H1 (cell line): ENCODE data around the gene CAMK2A. TPM values are rescaled to one million over a fixed set of nuclear protein-coding genes. Genes with fewer than 3 reads are reported as not detected.

Source experiments
- CTCF ChIA-PET: fragments of 300-600 bp; sonication (Branson Sonifier 250); formaldehyde crosslinking; loops from one replicate; lab custom pipeline; 2021; ENCODE audit not compliant: partially characterized antibody; lab: Charles Lee
- POLR2A ChIA-PET: fragments of 300-600 bp; sonication (Branson Sonifier 250); formaldehyde crosslinking; loops from one replicate; lab custom pipeline; 2021; ENCODE audit warnings: inconsistent platforms; ENCODE audit not compliant: partially characterized antibody; lab: Charles Lee
- DNase-seq, 2 experiments: peaks; one replicate each; pipeline versions ENCODE4 v3.0.0 to v3.0.0-alpha.2; 2010 to 2022; ENCODE audit warnings: low spot score in 2 of 2, low read depth in 1 of 2, mixed read lengths in 1 of 2
- FAIRE-seq: peaks from 2 replicates; lab custom pipeline; 2011; peaks lifted over from hg19 to GRCh38; lab: Jason Lieb, UNC
- H2AFZ ChIP-seq: 2 replicates; pipeline ENCODE4 v1.8.1; 2012; ENCODE audit warnings: low read length, inconsistent platforms
- H2AK5ac ChIP-seq: 2 replicates; pipeline ENCODE4 v1.6.1; 2013; ENCODE audit warnings: low read depth, low read length
- H2BK120ac ChIP-seq: replicated peaks from 2 replicates; pipeline ENCODE3; 2013; ENCODE audit warnings: low read depth, low read length, inconsistent platforms
- H2BK12ac ChIP-seq: 2 replicates; pipeline ENCODE4 v1.6.1; 2013; ENCODE audit warnings: low read depth, low read length
- H2BK15ac ChIP-seq: 2 replicates; pipeline ENCODE4 v1.6.1; 2013; ENCODE audit warnings: low read length
- H2BK20ac ChIP-seq: 2 replicates; pipeline ENCODE4 v1.6.1; 2013; ENCODE audit warnings: low read length
- H2BK5ac ChIP-seq: 2 replicates; pipeline ENCODE4 v1.6.1; 2013; ENCODE audit warnings: low read depth, low read length
- H3K14ac ChIP-seq: 2 replicates; pipeline ENCODE4 v1.6.1; 2013; ENCODE audit warnings: inconsistent platforms; ENCODE audit not compliant: insufficient read length
- H3K18ac ChIP-seq: 2 replicates; pipeline ENCODE4 v1.6.1; 2013; ENCODE audit warnings: low read length; ENCODE audit errors: extremely low read depth
- H3K23ac ChIP-seq: 2 replicates; pipeline ENCODE4 v1.6.1; 2013; ENCODE audit warnings: inconsistent platforms; ENCODE audit not compliant: insufficient read length
- H3K23me2 ChIP-seq: 2 replicates; pipeline ENCODE4 v1.6.1; 2013; ENCODE audit warnings: low read depth, low read length
- H3K27ac ChIP-seq: 2 replicates; pipeline ENCODE4 v1.6.1; 2011; ENCODE audit warnings: low read depth, low read length, inconsistent platforms
- H3K27me3 ChIP-seq, 4 experiments: replicated peaks in 1 of 4; 1 replicate in 1 of 4; 2 replicates in 3 of 4; pipeline versions ENCODE4 v1.6.1 to v1.8.1; 2011 to 2013; ENCODE audit warnings: low read length in 3 of 4, mild to moderate bottlenecking in 3 of 4, inconsistent platforms in 2 of 4, mixed read lengths in 2 of 4, moderate library complexity in 1 of 4; ENCODE audit not compliant: control insufficient read depth in 3 of 4, insufficient read depth in 3 of 4; ENCODE audit errors: extremely low read depth in 1 of 4
- H3K36me3 ChIP-seq, 4 experiments: 2 replicates each; pipeline versions ENCODE4 v1.6.1 to v1.8.1; 2011 to 2013; ENCODE audit warnings: mild to moderate bottlenecking in 4 of 4, low read length in 3 of 4, moderate library complexity in 2 of 4, control low read depth in 1 of 4, inconsistent platforms in 1 of 4; ENCODE audit not compliant: insufficient read depth in 4 of 4, control insufficient read depth in 2 of 4
- H3K4ac ChIP-seq: replicated peaks from 2 replicates; pipeline ENCODE3; 2013; ENCODE audit warnings: low read length, low read depth, mixed read lengths, inconsistent platforms; ENCODE audit not compliant: insufficient read length
- H3K4me1 ChIP-seq, 4 experiments: replicated peaks in 1 of 4; 1 replicate in 1 of 4; 2 replicates in 3 of 4; pipeline versions ENCODE4 v1.6.1 to v1.8.1; 2011 to 2013; ENCODE audit warnings: low read length in 3 of 4, inconsistent platforms in 2 of 4, mixed read lengths in 1 of 4; ENCODE audit not compliant: insufficient read depth in 4 of 4, control insufficient read depth in 3 of 4
- H3K4me2 ChIP-seq, 2 experiments: 2 replicates each; pipeline versions ENCODE4 v1.6.1 to v1.8.1; 2011 to 2013; ENCODE audit warnings: low read depth in 2 of 2, low read length in 2 of 2, control low read depth in 1 of 2, inconsistent platforms in 1 of 2, mild to moderate bottlenecking in 1 of 2; ENCODE audit not compliant: insufficient read depth in 1 of 2
- H3K4me3 ChIP-seq, 4 experiments: fragments of 200-600, 300-600 bp in 1 of 4; sonication (generic), shearing (Covaris generic), sonication (Bioruptor Twin) in 1 of 4; 2 replicates each; pipeline versions ENCODE4 v1.5.1 to v1.8.1; 2011 to 2016; ENCODE audit warnings: low read length in 4 of 4, low read depth in 3 of 4, control low read depth in 2 of 4, inconsistent platforms in 2 of 4, mild to moderate bottlenecking in 2 of 4, mixed read lengths in 1 of 4, moderate library complexity in 1 of 4; ENCODE audit not compliant: insufficient read depth in 2 of 4; ENCODE audit errors: extremely low read depth in 1 of 4
- H3K56ac ChIP-seq: replicated peaks from 2 replicates; pipeline ENCODE3; 2013; ENCODE audit warnings: low read depth, mild to moderate bottlenecking, mixed read lengths, low read length, inconsistent platforms; ENCODE audit not compliant: insufficient read length
- H3K79me1 ChIP-seq: 2 replicates; pipeline ENCODE4 v1.6.1; 2013; ENCODE audit warnings: low read depth, low read length, control low read depth
- H3K79me2 ChIP-seq, 2 experiments: 2 replicates each; pipeline versions ENCODE4 v1.6.1 to v1.8.1; 2012 to 2013; ENCODE audit warnings: low read length in 2 of 2, mild to moderate bottlenecking in 2 of 2, inconsistent platforms in 1 of 2; ENCODE audit not compliant: insufficient read depth in 2 of 2, control insufficient read depth in 1 of 2
- H3K9ac ChIP-seq, 4 experiments: replicated peaks in 1 of 4; 1 replicate in 1 of 4; 2 replicates in 3 of 4; pipeline versions ENCODE4 v1.6.1 to v1.8.1; 2011 to 2013; ENCODE audit warnings: low read depth in 3 of 4, low read length in 3 of 4, control low read depth in 2 of 4, mild to moderate bottlenecking in 2 of 4, moderate library complexity in 2 of 4, inconsistent platforms in 1 of 4; ENCODE audit errors: extremely low read depth in 1 of 4
- H3K9me3 ChIP-seq, 2 experiments: 2 replicates each; pipeline versions ENCODE4 v1.6.1 to v1.8.1; 2012 to 2013; ENCODE audit warnings: mild to moderate bottlenecking in 2 of 2, moderate library complexity in 2 of 2, control low read depth in 1 of 2, inconsistent platforms in 1 of 2, low read depth in 1 of 2, low read length in 1 of 2, mixed read lengths in 1 of 2; ENCODE audit not compliant: insufficient read depth in 2 of 2
- H4K20me1 ChIP-seq, 2 experiments: replicated peaks in 1 of 2; 2 replicates each; pipeline versions ENCODE3 to v1.8.1; 2011 to 2013; ENCODE audit warnings: inconsistent platforms in 2 of 2, low read length in 2 of 2, mild to moderate bottlenecking in 1 of 2; ENCODE audit not compliant: insufficient read depth in 2 of 2, control insufficient read depth in 1 of 2
- H4K5ac ChIP-seq: 2 replicates; pipeline ENCODE4 v1.6.1; 2013; ENCODE audit warnings: low read length, low read depth, mixed read lengths, inconsistent platforms; ENCODE audit not compliant: insufficient read length
- H4K8ac ChIP-seq: 2 replicates; pipeline ENCODE4 v1.8.0; 2013; ENCODE audit warnings: mild to moderate bottlenecking, moderate library complexity, low read length, inconsistent platforms; ENCODE audit not compliant: insufficient read depth; ENCODE audit errors: extremely low read depth
- H4K91ac ChIP-seq: replicated peaks from 2 replicates; pipeline ENCODE3; 2013; ENCODE audit warnings: low read length, mixed read lengths, inconsistent platforms; ENCODE audit not compliant: insufficient read length
- CBX8 ChIP-seq: fragments of 300-800, 300-1000 bp; sonication (generic); IDR thresholded peaks from 2 replicates; pipeline ENCODE4 v1.7.1; 2016; ENCODE audit warnings: low read depth, low read length, borderline replicate concordance
- CHD2 ChIP-seq: IDR thresholded peaks from 2 replicates; pipeline ENCODE4 v1.6.1; 2012; ENCODE audit warnings: low read length, improper control_type of control experiment
- KDM4A ChIP-seq: IDR thresholded peaks from one replicate; pipeline ENCODE4 v1.7.1; 2012; ENCODE audit warnings: low read depth, mild to moderate bottlenecking, moderate library complexity, low read length, inconsistent platforms; ENCODE audit not compliant: severe bottlenecking
- KDM5A ChIP-seq: fragments of 200-600 bp; IDR thresholded peaks from 2 replicates; pipeline ENCODE4 v1.7.1; 2012; ENCODE audit warnings: mild to moderate bottlenecking, low read length, inconsistent platforms, mixed read lengths
- NRF1 ChIP-seq: IDR thresholded peaks from 2 replicates; pipeline ENCODE4 v1.6.1; 2011; ENCODE audit warnings: mild to moderate bottlenecking, low read depth, low read length, improper control_type of control experiment
- PHF8 ChIP-seq: fragments of 200-600 bp; sonication (generic); conservative IDR thresholded peaks from 2 replicates; pipeline ENCODE4 v1.7.1; 2012; ENCODE audit warnings: low read depth, mild to moderate bottlenecking, inconsistent platforms, low read length, moderate library complexity
- SIN3A ChIP-seq, 2 experiments: IDR thresholded peaks in 1 of 2; conservative IDR thresholded peaks in 1 of 2; 2 replicates each; pipeline ENCODE4 v1.6.1; 2011 to 2012; ENCODE audit warnings: low read length in 2 of 2, improper control_type of control experiment in 1 of 2, low read depth in 1 of 2, mild to moderate bottlenecking in 1 of 2
- WGBS, 2 experiments: shearing (Covaris generic) in 1 of 2; methylation state at CpG; one replicate each; pipeline versions ENCODE4 v1.1.6 to v1.1.7; 2013 to 2015; ENCODE audit warnings: low lambda C conversion rate in 2 of 2, mixed read lengths in 2 of 2, inconsistent platforms in 1 of 2, low coverage in 1 of 2, missing lambda C conversion rate in 1 of 2; ENCODE audit not compliant: insufficient replicate concordance in 2 of 2, insufficient coverage in 1 of 2, insufficient read length in 1 of 2; ENCODE audit errors: extremely low coverage in 1 of 2, missing lambda C conversion rate in 1 of 2; 5-methylcytosine and 5-hydroxymethylcytosine counted together
- polyA plus RNA-seq, 7 experiments: library from polyadenylated mRNA; depleted of rRNA in 3 of 7; stranded (reverse) in 5 of 7; unstranded in 2 of 7; fragments of >200 nt in 5 of 7; fragments of 200-250 nt in 2 of 7; gene quantifications; 1 replicate in 5 of 7; 2 replicates in 1 of 7; 4 replicates in 1 of 7; pipeline versions ENCODE4 v1.2.1 to v1.2.3, GENCODE V29; 2011 to 2013; ENCODE audit warnings: missing spikeins in 2 of 7, mixed read lengths in 2 of 7
- total RNA-seq: library from RNA; stranded (reverse); fragmentation: NEBNext Ultra II Directional; extraction: Animal tissue kit (Norgen Biotek cat#: 25700); gene quantifications from 2 replicates; pipeline ENCODE4 v1.2.1, GENCODE V29; 2021
- TF ChIP-seq, protein P1 (sequence below): IDR thresholded peaks from 2 replicates; pipeline ENCODE4 v1.6.1; 2012; ENCODE audit warnings: inconsistent platforms

The CAMK2A gene
- total and polyA plus RNA-seq, 2 of the 8 experiments (the other 6 are each of a cell fraction or from before 2014, with no cell fraction given): 0.20 to 0.28 TPM

DNA sequence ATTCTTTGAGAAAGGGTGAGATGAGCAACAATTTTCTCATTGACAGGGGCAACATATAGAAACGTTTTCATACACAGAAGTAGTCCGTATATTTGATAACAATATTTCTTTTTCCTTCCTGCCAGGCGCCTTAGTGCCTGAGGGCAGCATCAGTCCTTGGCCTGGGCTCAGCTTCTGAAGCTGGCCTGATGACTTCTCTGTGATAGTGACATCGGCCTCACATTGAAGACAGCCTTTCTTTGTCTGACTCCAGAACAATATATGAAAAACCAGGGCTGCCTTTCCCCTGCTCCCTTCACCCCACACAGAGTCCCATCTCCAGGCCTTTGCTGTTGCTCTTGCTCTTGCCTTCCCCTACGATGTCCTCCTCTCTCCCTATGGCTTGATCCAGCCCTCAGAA lies 43.8 kb upstream of the CAMK2A start:
- Histone ChIP-seq H2BK15ac (no peak overlapping the region), H3K56ac (no peak overlapping the region), H3K9ac (no peak overlapping the region), H3K4me2 (no peak overlapping the region), H2AK5ac (no peak overlapping the region), H4K8ac (no peak overlapping the region; the same call in 1 of the 2 replicates), H3K4me1 (peaks cover 0 to 2% (median 0%) of the 10 kb centered on the region in 4 experiments; a peak in 1 of 7 replicates), H3K27ac (no peak overlapping the region), H2BK120ac (no peak overlapping the region), H2BK12ac (no peak overlapping the region), H3K23ac (no peak overlapping the region), H3K23me2 (no peaks in the 10 kb centered on the region), H4K20me1 (no peaks in the 10 kb centered on the region), H3K79me1 (no peaks in the 10 kb centered on the region), H3K79me2 (no peaks in the 10 kb centered on the region), H3K36me3 (no peaks in the 10 kb centered on the region), H3K14ac (no peak overlapping the region), H3K27me3 (no peaks in the 10 kb centered on the region), H2BK20ac (no peak overlapping the region), H3K9me3 (no peaks in the 10 kb centered on the region), H3K18ac (no peak overlapping the region), H2AFZ (no peak overlapping the region), H2BK5ac (no peak overlapping the region), H4K5ac (no peak overlapping the region), H3K4ac (no peak overlapping the region), H3K4me3 (no peak overlapping the region), H4K91ac (no peak overlapping the region)
- ChIA-PET POLR2A (no interaction called here), CTCF (interaction anchor here (0.5 to 15.6 kb wide), 4 partner anchors 9 to 203 kb away, joined by 3 to 126 read pairs (median 5); no protein-coding TSS in a partner anchor)
- TF ChIP-seq KDM4A: no peak
- TF ChIP-seq SIN3A (conservative IDR thresholded peaks at IDR 0.05 in 1 of 2, IDR thresholded peaks at IDR 0.05 in 1 of 2; ENCODE audit: low read depth in 1 of 2, low read length in 2 of 2): no peak
- TF ChIP-seq PHF8: no peak
- TF ChIP-seq CBX8: no peak
- TF ChIP-seq KDM5A: no peak
- no peak for TF ChIP-seq NRF1
- TF ChIP-seq, protein P1, sequence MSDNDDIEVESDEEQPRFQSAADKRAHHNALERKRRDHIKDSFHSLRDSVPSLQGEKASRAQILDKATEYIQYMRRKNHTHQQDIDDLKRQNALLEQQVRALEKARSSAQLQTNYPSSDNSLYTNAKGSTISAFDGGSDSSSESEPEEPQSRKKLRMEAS: no peak
- TF ChIP-seq CHD2: no peak
- 82% methylated on average over 5 of the region's 5 CpGs; no CpG with 5 or more reads in 1 of the 2 experiments for WGBS, 2 experiments
- FAIRE-seq: no peak
- no peak for DNase-seq
